ENCODE measurements around the gene RAPGEF5.

RAPGEF5 gene

DNA sequence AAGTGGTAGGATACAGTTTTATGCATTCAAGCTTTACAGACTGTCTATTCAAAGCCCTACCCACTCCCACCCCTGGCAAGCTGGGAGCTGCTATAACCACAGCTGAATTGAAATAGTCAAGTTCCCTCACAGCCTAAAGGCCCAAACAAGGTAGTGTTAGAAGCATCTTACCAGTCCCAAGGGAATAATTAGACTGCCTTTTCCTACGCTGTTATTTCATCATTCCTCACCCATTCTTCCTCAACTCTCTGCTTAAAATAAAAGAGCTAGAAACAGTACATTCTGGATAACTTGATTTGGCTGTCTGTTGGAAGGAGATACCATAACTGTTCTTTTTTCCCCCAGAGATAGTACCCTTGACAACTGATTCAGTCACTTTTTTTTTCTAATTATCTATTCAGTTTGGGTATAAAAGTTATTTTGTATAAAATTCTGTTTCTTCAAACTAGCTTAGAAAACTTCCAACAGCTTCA is 54.0 kb downstream of the RAPGEF5 start:
- no peak for DNase-seq (ENCODE audit: low read depth, low spot score)

DNA sequence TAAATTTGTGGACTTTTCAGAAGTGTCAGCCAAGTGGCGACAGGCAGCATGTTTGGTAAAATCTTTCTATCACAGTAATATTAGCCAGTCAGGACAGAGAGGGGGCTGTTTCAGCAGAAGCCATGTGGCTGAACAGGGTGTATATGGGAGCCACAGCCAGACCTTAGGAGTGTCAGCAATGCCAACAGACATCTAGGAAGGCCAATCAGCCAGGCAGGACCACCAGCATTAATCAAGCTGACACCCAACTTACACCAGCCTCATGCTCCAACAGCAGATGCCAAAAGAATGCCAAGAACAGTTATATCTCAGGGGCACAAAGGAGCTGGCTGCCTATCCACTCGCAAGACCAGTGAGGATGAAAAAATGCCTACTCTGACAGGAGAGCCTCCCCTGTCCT is 54.8 kb downstream of the RAPGEF5 start:
- DNase-seq (ENCODE audit: low read depth, low spot score): no peak

DNA sequence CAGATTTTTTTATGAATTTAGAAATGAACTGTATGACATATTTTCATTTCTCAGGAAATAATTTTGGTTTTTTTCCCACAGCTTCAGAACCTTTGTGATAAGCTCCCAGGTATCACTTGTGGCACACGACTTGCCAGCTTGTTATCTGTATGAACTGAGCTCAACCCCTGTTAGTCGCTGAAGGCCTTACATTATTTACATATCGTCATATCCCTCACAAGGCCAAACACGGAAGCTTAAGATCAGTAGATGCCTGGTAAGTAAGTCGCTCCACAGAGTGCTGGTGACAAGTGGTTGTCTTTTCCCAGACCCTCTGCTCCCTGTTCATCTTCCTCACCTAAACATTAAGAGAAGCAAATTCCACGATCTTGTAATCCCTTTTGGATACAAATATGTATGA is 55.2 kb downstream of the RAPGEF5 start:
- DNase-seq (ENCODE audit: low read depth, low spot score): no peak

DNA sequence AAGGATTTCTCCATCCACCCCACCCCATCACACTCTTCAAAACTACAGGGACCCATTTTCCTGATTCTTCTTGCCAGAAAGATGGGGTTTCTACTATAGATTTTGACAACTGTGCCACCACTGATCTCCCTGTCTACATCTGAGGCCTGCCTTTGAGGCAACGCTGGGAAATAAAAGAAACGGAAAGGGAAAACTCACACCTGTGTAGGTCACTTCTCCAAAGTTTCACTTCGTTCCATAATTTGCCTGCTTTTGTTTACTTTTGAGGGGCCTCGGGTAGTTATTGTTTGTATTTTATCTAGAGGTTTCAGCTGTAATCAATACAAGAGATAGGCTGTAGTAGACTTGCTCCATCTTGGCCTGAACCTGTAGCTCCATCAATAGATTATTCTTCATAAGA is 56.1 kb downstream of the RAPGEF5 start:
- DNase-seq (ENCODE audit: low read depth, low spot score): no peak

DNA sequence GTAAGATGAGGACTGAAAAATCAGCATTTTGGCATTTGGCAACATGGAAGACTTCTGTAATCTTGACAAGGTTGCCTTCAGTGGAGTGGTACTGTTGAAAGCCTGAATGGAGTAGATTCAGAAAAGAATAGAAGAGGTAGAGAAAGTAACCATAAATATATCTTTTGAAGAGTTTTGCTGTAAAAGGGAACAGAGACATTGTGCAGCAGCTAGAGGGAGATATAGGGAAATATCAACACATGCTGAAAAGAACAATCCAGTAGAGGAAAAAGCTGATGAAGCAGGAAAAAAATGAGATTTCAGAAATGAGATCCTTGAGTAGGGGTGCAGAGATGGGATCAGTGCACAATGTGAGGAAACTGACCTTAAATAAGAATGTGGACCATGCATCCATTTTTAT is 60.0 kb downstream of the RAPGEF5 start:
- no peak for DNase-seq (ENCODE audit: low read depth, low spot score)

DNA sequence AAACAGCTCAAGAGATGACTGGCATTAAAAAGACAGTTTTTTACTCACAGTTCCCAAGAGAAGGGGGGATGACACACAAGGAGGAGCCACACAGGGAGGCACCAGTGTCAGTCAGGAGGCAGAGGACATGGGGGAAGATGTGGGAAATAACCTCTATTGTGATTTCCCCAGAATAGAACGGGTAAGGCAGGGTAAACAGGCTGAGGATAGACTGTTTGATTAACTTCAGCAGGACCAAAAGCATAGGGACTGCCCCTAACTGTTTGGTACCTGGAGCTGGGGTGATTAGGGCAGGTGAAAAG is 60.7 kb downstream of the RAPGEF5 start:
- no peak for DNase-seq (ENCODE audit: low read depth, low spot score)

DNA sequence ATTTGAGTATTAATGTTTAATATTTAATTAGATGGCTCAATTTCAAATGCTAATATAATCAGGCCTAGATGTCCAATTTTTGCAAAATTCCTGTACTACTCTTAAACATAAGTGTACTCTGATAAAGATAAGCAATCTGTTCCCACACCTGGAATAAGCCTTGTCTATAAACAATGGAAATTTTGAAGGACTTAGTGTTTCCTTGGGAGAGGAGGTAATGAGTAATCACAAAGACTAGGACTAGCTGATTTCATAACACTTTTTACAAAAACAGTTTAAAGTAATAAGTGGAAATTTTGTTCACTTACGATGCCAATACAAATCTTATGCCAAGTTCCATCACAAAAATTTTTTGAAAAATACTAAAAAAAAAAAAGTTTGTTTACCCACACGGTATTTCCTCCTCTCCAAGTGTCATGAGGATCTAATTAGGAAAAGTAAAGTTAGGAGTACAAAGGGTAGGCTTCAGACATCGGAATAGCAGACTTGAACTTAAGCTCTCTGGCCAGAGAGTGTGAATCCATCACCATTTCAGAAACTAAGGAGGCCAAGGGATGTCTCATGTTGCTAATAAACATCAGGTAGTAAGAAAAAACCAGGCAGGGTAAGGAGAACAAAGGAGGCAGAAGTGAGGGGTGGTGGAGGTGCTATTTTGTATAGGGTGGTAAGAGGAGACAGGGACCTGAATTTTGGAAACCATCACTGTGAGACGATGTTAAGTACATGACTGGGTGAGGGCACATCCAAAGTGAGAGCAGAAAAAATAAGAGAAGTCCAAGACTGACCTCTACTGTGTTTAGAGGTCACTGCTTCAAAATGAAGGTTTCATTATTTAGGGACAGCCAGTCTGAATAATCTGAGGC is 61.3 kb downstream of the RAPGEF5 start:
- DNase-seq (ENCODE audit: low read depth, low spot score): peak; percentile 11

DNA sequence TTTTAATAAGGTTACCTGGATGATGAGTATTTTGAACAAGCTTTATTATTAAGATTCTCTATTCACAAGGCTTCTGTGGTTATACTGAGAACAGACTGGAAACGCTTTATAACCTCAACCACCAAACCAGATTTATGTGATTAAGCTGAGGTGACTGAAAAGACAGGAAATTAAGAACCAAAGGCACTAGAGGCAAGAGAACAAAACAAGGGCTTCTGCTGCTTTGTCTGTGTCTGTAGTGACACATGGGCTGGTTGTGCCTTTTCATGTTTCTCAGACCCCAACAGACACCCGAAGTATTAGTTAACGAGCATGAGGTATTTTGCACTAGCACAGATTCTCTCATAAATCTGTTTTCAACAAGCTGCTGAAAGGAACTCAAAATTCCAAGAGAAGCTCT is 64.4 kb downstream of the RAPGEF5 start:
- DNase-seq (ENCODE audit: low read depth, low spot score): no peak

DNA sequence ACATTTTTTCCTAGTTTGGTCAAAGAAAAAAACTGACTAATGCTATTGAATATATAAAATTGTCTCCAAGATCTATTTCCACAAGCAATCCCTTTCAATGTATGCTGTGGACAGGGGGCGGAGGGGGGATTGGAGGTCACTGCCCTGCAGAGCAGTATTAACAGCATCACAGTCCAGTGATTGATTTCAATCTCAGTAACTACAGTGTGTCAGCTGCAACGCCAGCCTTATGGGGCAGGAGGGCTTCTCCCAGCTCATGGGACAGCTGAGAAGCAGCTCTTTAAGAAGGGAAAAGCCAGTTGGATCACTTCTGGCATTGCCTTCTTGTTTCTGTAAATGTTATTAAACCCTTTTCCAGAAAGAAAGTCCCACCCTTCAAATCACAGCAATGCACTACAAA is 65.0 kb downstream of the RAPGEF5 start:
- no peak for DNase-seq (ENCODE audit: low read depth, low spot score)

DNA sequence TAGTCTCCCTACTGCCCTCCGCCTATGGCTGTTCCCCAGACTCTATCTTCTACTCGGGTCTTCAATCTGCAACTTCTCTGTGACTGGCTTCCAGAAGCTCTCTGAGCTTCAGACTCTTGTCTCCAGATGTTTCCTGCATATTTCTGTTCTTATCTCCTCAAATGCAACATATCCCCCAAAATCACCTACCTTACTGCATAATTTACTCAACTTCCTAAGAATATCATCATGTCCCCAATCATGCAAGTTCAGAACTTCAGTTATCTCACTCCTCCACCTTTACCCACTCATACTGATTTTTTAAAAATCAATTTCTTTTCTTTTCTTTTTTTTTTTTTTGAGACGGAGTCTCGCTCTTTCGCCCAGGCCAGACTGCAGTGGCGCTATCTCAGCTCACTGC is 68.8 kb downstream of the RAPGEF5 start:
- DNase-seq (ENCODE audit: low read depth, low spot score): no peak

DNA sequence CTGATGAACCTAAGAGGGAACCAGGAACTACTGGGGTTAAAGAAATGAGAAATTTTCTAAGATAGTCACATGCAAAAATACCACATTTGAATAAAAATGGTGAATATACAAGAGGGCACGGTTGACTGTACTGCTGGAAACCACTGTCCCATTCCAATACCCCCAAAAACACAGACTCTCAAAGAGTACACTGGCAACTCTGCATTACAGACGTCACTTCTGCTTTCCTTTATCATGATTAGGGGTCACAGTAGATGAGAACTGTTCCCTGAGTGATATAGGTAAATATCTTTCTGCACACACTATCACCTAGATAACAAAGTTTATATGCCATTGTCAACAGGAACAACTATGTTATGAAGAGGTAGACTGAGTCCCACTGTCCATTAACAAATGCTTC is 69.5 kb downstream of the RAPGEF5 start:
- no peak for DNase-seq (ENCODE audit: low read depth, low spot score)

DNA sequence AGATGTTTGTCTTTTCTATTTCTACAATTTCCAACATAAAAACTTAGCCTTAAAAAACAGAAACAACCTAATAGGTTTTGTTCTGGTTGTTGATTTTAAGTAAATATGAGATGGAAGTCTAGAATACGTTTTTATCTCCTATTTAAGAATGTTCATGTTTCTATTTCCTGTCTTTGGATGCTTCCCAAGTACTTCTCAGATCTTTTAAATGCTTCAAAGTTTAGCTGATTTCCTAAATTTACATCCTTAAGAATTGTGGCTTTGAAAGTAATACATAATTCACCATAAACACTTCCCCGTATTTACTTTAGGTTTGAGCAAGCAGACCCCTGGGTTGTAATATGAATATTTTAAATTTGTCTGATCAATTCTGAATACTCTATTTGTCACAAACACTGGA is 70.5 kb downstream of the RAPGEF5 start:
- DNase-seq (ENCODE audit: low read depth, low spot score): no peak

DNA sequence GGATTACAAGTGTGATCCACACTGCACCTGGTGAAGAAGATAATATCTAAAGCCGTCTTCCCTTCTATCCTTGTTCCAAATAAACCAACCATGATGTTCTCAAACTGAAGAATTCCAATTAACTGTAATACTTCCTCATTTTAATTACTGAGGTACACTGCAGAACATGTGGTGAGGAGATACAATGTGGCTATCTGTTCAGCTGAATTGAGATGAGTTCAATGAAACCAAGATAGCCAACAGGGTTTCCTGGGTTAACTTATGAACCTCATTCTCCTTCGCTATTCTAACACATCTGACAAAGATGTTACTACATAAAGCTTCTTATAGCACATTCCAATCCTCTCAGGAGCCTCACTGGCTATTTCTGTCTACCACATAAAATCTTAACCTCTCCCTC is 75.5 kb downstream of the RAPGEF5 start:
- DNase-seq (ENCODE audit: low read depth, low spot score): no peak

DNA sequence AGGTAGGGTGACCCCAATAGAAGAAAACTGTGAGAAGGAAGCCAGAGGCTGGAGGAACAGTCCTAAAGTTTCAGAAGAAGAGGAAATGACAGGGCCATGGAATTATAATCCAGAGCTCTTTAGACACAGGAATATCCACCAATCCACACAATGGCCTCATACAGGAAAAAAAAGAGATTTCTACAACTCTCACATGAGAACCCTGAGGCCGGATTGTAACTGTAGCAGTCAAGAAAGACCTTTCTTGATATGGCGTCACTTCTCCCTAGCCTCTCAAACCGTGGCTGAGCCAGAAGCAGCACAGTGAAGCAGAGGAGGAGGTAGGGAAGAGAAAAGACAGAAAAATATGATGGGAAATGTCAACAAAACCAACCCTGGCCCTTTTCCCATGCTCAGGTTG is 76.9 kb downstream of the RAPGEF5 start:
- no peak for DNase-seq (ENCODE audit: low read depth, low spot score)

DNA sequence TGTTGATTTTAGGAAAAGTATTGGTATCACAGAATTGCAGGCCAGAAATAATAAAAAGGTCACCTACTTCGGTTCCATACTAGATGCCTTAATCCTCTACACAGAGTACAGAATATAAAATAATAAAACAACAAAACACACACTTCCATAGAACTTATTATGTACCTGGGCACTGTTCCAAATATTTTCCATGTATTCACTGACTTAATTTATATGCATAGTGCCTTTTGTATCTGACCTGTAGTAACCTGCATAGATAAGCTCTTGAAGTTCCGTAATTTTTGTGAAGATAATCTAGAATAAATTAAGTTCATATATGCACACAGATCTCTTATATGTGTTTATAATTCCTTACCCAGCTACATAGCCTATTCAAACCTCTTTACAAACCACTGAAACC is 78.3 kb downstream of the RAPGEF5 start:
- DNase-seq (ENCODE audit: low read depth, low spot score): no peak

DNA sequence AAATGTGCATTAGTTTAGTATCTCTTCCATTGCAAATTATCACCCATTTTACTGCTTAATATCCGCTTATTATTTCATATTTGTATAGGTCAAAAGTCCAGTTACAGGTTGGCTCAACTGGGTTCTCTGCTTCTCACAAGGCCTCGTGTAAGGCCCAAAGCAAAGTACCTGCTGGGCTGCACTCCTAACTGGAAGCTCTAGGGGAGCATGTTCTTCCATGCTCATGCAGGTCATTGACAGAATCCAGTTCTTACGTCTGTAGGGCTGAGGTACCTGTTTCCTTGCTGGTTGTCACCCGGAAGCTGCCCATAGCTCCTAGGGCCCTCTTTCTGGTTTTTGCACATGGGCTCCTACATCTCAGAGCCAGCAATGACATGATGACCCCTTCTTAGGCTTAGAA is 79.6 kb downstream of the RAPGEF5 start:
- DNase-seq (ENCODE audit: low read depth, low spot score): no peak

DNA sequence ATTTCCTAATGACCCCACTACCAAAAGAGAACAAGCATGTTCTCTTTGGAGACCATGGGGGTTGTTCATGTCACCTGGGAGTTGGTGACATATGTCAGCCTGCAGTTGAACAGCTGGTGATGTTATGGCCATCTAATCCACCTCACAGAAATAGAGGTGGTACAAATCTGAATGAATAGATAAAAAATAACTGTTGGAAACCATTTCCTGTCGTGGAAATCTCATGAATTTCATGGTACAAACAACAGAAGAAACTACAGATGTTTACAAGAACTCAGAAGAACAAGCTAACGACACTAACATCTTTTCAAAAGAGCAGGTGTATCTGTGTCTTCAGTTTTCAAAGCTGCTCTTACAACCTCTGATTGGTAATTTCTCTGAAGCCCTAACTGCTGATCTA is 81.3 kb downstream of the RAPGEF5 start:
- DNase-seq (ENCODE audit: low read depth, low spot score): no peak

DNA sequence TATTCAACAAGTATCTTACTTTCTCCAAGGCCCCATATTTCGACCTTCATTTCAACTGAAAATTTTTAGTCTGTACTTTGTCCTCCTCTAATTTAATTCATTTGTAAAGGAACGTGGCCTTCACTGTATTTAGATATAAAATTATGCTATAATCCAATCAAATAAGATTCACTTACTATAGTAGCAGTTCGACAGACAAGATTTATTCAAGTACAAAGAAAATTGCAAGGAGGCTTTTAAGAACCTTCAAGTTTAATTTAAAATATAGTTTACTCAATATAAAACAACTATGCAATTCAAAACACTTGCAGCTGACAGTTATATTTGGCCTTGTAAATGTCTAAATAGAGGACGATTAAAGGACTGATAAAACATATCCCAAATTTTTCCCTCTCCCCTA is 85.6 kb downstream of the RAPGEF5 start:
- no peak for DNase-seq (ENCODE audit: low read depth, low spot score)

DNA sequence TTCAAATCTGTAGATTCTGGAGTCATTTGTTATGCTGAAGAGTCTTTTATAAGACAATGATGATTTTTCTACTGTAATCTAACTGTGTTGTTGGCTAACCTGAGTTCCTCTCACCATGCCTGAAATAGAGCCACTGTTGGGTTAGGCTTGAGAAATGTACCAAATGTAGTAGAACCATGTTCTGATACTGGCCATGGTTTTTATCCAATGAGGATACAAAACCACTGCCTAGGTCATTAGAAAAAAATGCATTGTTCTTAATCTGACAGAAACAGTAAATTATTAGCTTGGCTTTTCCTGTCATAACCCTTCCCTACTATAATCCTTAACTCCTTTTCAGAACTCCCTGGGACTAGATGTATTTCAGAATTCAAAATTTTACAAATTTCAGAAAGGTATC is 86.6 kb downstream of the RAPGEF5 start:
- no peak for DNase-seq (ENCODE audit: low read depth, low spot score)

DNA sequence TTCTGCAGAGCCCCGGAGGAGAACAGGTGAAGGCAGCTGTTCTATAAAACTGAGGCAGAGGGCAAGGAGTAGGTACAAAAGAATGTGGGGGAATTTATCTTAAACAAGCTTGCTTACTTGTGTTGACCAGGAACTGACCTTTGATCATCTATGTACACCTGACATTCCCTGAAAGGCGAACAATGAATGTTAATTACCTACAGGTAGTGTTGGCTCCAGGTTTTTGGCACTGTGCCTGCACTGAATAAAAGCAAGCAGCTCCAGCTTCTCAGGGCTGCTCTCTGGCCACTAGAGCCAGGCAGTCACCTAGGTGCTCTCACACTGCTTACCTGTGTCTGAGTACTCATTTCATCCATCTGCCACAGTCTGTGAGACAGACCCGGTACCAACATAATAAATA is 87.0 kb downstream of the RAPGEF5 start:
- DNase-seq (ENCODE audit: low read depth, low spot score): no peak

DNA sequence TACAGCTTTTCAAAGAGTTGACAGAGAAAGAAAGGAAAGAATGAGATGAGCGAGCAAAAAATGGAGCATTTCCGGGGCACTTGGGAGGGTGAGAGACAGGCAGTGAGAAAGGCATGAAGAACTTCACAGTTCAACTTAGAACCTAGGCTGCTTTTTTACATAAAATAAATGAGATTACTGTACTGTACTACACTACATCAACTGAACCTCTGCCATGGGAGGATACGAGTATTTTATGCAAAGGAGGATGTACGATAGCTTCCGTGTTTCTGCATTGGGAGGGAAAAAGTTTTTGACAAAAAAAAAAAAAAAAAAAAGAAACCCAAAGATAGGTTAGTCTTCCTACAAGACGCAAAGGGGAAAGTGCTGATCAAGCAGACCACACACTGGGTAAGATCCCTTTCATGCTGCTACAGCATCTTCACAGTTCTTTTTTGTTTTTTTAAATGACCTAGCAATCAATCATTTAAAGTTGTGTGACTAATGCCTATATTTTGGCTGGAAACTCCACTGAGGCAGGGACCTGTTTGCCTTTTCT is 88.0 kb downstream of the RAPGEF5 start:
- DNase-seq (ENCODE audit: low read depth, low spot score): no peak

DNA sequence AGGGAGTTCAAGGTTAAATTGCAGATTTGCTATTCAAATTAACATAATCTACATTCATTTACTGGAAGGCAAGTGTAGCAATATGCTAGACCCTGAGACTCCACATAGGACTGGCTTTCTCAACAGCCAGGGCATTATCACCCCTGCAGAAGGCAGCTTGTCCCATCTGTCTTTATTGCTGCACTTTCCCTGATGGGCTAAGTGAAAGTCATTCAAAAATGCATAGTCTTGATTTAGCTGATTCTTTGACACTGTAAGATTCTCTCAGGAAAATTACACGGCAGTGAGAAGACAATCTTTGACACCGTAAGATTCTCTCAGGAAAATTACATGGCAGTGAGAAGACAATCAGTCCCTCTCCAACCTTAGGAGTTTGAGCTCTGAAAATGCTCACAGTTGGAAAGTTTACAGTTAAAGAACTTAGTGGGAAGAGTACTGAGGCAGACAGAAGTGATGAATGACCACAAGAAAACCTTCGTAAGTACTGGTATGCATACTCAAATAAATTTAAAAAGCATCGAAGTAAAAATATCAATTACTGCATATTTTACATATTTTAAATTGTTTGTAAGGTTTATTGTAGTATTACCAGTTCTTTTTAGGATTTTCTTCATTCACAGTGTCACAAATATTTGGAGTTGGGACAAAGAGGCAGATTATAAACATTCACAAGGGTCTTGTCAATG is 88.9 kb downstream of the RAPGEF5 start:
- DNase-seq (ENCODE audit: low read depth, low spot score): no peak

DNA sequence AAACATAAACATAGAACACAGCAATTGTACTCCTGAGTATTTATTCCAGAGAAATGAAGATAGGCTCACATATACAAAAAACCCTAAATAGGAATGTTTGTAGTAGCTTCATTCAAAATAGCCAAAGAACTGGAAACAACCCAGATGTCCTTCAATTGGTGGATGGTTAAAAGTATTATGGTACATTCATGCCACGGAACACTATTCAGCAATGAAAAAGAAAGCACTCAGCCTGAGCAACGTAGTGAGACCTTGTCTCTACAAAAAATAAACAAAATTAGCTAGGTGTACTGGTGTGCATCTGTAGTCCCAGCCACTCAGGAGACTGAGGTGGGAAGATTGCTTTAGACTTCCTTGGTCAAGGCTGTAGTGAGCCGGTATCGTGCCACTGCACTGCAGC is 94.4 kb downstream of the RAPGEF5 start:
- DNase-seq (ENCODE audit: low read depth, low spot score): no peak

Measured in ELF-1 (cell line).